Ovary (tissue), 3 donors: ENCODE results near the gene FIGNL1.

Source experiments
- POLR2A ChIP-seq: fragments of 450-650 bp; IDR thresholded peaks from one replicate; pipeline ENCODE4 v1.6.1; 2017; ENCODE audit warnings: antibody characterized with exemption, mild to moderate bottlenecking, moderate library complexity
- TF ChIP-seq, protein P1 (sequence below), 3 donors: fragments of 450-650 bp in 2 of 3; fragments of 200-600 bp in 1 of 3; IDR thresholded peaks; one replicate each; pipeline versions ENCODE4 v1.5.1 to v1.8.0; 2016 to 2022; ENCODE audit warnings: antibody characterized with exemption in 3 of 3, mild to moderate bottlenecking in 1 of 3
- donor health status: DM: no; HTN: no; CAD: no.

- TF ChIP-seq, protein P1, sequence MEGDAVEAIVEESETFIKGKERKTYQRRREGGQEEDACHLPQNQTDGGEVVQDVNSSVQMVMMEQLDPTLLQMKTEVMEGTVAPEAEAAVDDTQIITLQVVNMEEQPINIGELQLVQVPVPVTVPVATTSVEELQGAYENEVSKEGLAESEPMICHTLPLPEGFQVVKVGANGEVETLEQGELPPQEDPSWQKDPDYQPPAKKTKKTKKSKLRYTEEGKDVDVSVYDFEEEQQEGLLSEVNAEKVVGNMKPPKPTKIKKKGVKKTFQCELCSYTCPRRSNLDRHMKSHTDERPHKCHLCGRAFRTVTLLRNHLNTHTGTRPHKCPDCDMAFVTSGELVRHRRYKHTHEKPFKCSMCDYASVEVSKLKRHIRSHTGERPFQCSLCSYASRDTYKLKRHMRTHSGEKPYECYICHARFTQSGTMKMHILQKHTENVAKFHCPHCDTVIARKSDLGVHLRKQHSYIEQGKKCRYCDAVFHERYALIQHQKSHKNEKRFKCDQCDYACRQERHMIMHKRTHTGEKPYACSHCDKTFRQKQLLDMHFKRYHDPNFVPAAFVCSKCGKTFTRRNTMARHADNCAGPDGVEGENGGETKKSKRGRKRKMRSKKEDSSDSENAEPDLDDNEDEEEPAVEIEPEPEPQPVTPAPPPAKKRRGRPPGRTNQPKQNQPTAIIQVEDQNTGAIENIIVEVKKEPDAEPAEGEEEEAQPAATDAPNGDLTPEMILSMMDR (IDR thresholded peaks at IDR 0.05) = no peak
- TF ChIP-seq POLR2A = no peak
These were observed 38.2 kb upstream of the FIGNL1 start for GRCh38 chr7:50488379-50488778.
